HUES6 (cell line): ENCODE measurements around the gene ARMH2.

Experiments
- H3K27ac ChIP-seq: 2 replicates; pipeline ENCODE4 v1.7.0; 2013; ENCODE audit warnings: low read depth, mild to moderate bottlenecking, low read length, inconsistent platforms
- H3K27me3 ChIP-seq: 2 replicates; pipeline ENCODE4 v1.6.1; 2013; ENCODE audit warnings: low read length; ENCODE audit not compliant: control insufficient read depth, insufficient read depth
- H3K36me3 ChIP-seq: 2 replicates; pipeline ENCODE4 v1.6.1; 2013; ENCODE audit warnings: low read length; ENCODE audit not compliant: control insufficient read depth, insufficient read depth
- H3K4me1 ChIP-seq: 2 replicates; pipeline ENCODE4 v1.6.1; 2013; ENCODE audit warnings: low read length; ENCODE audit not compliant: control insufficient read depth, insufficient read depth
- H3K4me3 ChIP-seq: 2 replicates; pipeline ENCODE4 v1.5.1; 2013; ENCODE audit warnings: low read depth, low read length
- H3K9ac ChIP-seq: one replicate; pipeline ENCODE4 v1.6.1; 2013; ENCODE audit warnings: mild to moderate bottlenecking, low read length
- H3K9me3 ChIP-seq: 2 replicates; pipeline ENCODE4 v1.6.1; 2013; ENCODE audit warnings: low read depth, low read length; ENCODE audit not compliant: control insufficient read depth, insufficient read depth

Gene ARMH2

GRCh38 chr6:24818346-24818745, 19.6 kb upstream of the ARMH2 start:
- Histone ChIP-seq H3K4me1 (peaks cover 12% of the 10 kb centered on the region), H3K4me3 (no peak overlapping the region), H3K9ac (no peak overlapping the region), H3K36me3 (no peaks in the 10 kb centered on the region), H3K27me3 (no peaks in the 10 kb centered on the region), H3K9me3 (0 out of 2 replicates have a peak, but pooled peaks cover 3% of the 10 kb centered on the region), H3K27ac (no peak overlapping the region)

GRCh38 chr6:24809728-24810127, 11.0 kb upstream of the ARMH2 start:
- H3K36me3 ChIP-seq, result no peaks in the 10 kb centered on the region
- no peaks in the 10 kb centered on the region for H3K9me3 ChIP-seq
- H3K27ac ChIP-seq, result no peak overlapping the region

GRCh38 chr6:24807584-24807983, 8.9 kb upstream of the ARMH2 start:
- H3K9me3 ChIP-seq, result no peaks in the 10 kb centered on the region
- peaks cover 6% of the 10 kb centered on the region; the same call in 1 of the 2 replicates for H3K4me1 ChIP-seq
- H3K27me3 ChIP-seq, result no peaks in the 10 kb centered on the region
- H3K27ac ChIP-seq, result no peak overlapping the region
- H3K36me3 ChIP-seq, result no peaks in the 10 kb centered on the region
- H3K9ac ChIP-seq, result no peak overlapping the region
- H3K4me3 ChIP-seq, result no peak overlapping the region

More at GRCh38 chr6:24809728-24810127, 11.0 kb upstream of the ARMH2 start:
- Histone ChIP-seq H3K4me3 (no peak overlapping the region), H3K27me3 (no peaks in the 10 kb centered on the region), H3K9ac (no peak overlapping the region), H3K4me1 (no peaks in the 10 kb centered on the region)

- peaks cover 13% of the 10 kb centered on the region for H3K4me1 ChIP-seq
- H3K4me3 ChIP-seq, result no peak overlapping the region
- no peaks in the 10 kb centered on the region for H3K27me3 ChIP-seq
- H3K9me3 ChIP-seq, result no peaks in the 10 kb centered on the region
- H3K36me3 ChIP-seq, result no peaks in the 10 kb centered on the region
- no peak overlapping the region for H3K9ac ChIP-seq
- no peak overlapping the region for H3K27ac ChIP-seq
Measured at GRCh38 chr6:24802271-24803059, 3.7 kb upstream of the ARMH2 start.

- no peak overlapping the region for H3K4me3 ChIP-seq
- H3K36me3 ChIP-seq, result no peaks in the 10 kb centered on the region
- H3K4me1 ChIP-seq, result peaks cover 16% of the 10 kb centered on the region
- H3K9ac ChIP-seq, result no peak overlapping the region
- no peaks in the 10 kb centered on the region for H3K9me3 ChIP-seq
- H3K27me3 ChIP-seq, result no peaks in the 10 kb centered on the region
- no peak overlapping the region for H3K27ac ChIP-seq
Measured at GRCh38 chr6:24799541-24799915, 811 bp upstream of the ARMH2 start.

- no peaks in the 10 kb centered on the region for H3K27me3 ChIP-seq
- no peak overlapping the region for H3K4me3 ChIP-seq
- no peak overlapping the region for H3K27ac ChIP-seq
- no peaks in the 10 kb centered on the region for H3K36me3 ChIP-seq
- H3K9ac ChIP-seq, result no peak overlapping the region
- no peaks in the 10 kb centered on the region for H3K9me3 ChIP-seq
- H3K4me1 ChIP-seq, result peaks cover 10% of the 10 kb centered on the region
Measured at GRCh38 chr6:24797596-24798216, 1.0 kb downstream of the ARMH2 start.

- Histone ChIP-seq H3K4me1 (peaks cover 7% of the 10 kb centered on the region), H3K36me3 (no peaks in the 10 kb centered on the region), H3K27me3 (no peaks in the 10 kb centered on the region), H3K27ac (no peak overlapping the region), H3K9me3 (no peaks in the 10 kb centered on the region), H3K4me3 (no peak overlapping the region), H3K9ac (no peak overlapping the region)
Measured at GRCh38 chr6:24796616-24797290, 2.0 kb downstream of the ARMH2 start.

GRCh38 chr6:24795106-24795505, 3.6 kb downstream of the ARMH2 start:
- Histone ChIP-seq H3K9ac (no peak overlapping the region), H3K27me3 (no peaks in the 10 kb centered on the region), H3K9me3 (no peaks in the 10 kb centered on the region), H3K4me1 (peaks cover 7% of the 10 kb centered on the region), H3K4me3 (no peak overlapping the region), H3K27ac (no peak overlapping the region), H3K36me3 (no peaks in the 10 kb centered on the region)

- no peaks in the 10 kb centered on the region for H3K27me3 ChIP-seq
- no peak overlapping the region for H3K27ac ChIP-seq
- H3K4me1 ChIP-seq, result no peaks in the 10 kb centered on the region
- H3K4me3 ChIP-seq, result no peak overlapping the region
- no peak overlapping the region for H3K9ac ChIP-seq
- H3K9me3 ChIP-seq, result no peaks in the 10 kb centered on the region
- peaks cover 57% of the 10 kb centered on the region for H3K36me3 ChIP-seq
Measured at GRCh38 chr6:24788031-24788665, 10.6 kb downstream of the ARMH2 start.

- H3K36me3 ChIP-seq, result peaks cover 70% of the 10 kb centered on the region
- H3K27ac ChIP-seq, result no peak overlapping the region
- H3K27me3 ChIP-seq, result no peaks in the 10 kb centered on the region
- no peak overlapping the region for H3K4me3 ChIP-seq
- no peaks in the 10 kb centered on the region for H3K9me3 ChIP-seq
- H3K9ac ChIP-seq, result no peak overlapping the region
- peaks cover 6% of the 10 kb centered on the region; the same call in 1 of the 2 replicates for H3K4me1 ChIP-seq
Measured at GRCh38 chr6:24780206-24780605, 18.5 kb downstream of the ARMH2 start.
